ENCODE results near the gene HEXIM1.
"Not testable (repeated sequence)": the region's sequence is repeated elsewhere in the genome, so short reads cannot be mapped to it uniquely, and the experiment has no call there.

Gene HEXIM1

GRCh38 chr17:45120558-45120957 lies 27.7 kb upstream of the HEXIM1 start:
- no peak overlapping the region for H3K4me3 ChIP-seq (ENCODE audit: low read depth, low read length)
- TF ChIP-seq CTCF (IDR thresholded peaks at IDR 0.05; ENCODE audit: low read depth, low read length): no peak

GRCh38 chr17:45121055-45121454 lies 27.2 kb upstream of the HEXIM1 start:
- no peak overlapping the region for H3K4me3 ChIP-seq (ENCODE audit: low read depth, low read length)
- TF ChIP-seq CTCF (IDR thresholded peaks at IDR 0.05; ENCODE audit: low read depth, low read length): no peak

- no peak for TF ChIP-seq CTCF (IDR thresholded peaks at IDR 0.05; ENCODE audit: low read depth, low read length)
- no peak overlapping the region for H3K4me3 ChIP-seq (ENCODE audit: low read depth, low read length)
These were observed 25.1 kb upstream of the HEXIM1 start for GRCh38 chr17:45123076-45123770.

- TF ChIP-seq CTCF (IDR thresholded peaks at IDR 0.05; ENCODE audit: low read depth, low read length): no peak
- no peak overlapping the region for H3K4me3 ChIP-seq (ENCODE audit: low read depth, low read length)
These were observed 24.1 kb upstream of the HEXIM1 start for GRCh38 chr17:45123930-45124796.

GRCh38 chr17:45124797-45125122 lies 23.5 kb upstream of the HEXIM1 start:
- H3K4me3 ChIP-seq (ENCODE audit: low read depth, low read length): not testable (repeated sequence)

- no peak overlapping the region for H3K4me3 ChIP-seq (ENCODE audit: low read depth, low read length)
- no peak for TF ChIP-seq CTCF (IDR thresholded peaks at IDR 0.05; ENCODE audit: low read depth, low read length)
These were observed 22.8 kb upstream of the HEXIM1 start for GRCh38 chr17:45125509-45125908.

GRCh38 chr17:45127207-45127547 lies 21.1 kb upstream of the HEXIM1 start:
- TF ChIP-seq CTCF (IDR thresholded peaks at IDR 0.05; ENCODE audit: low read depth, low read length): no peak

More at GRCh38 chr17:45127207-45127547, 21.1 kb upstream of the HEXIM1 start:
- H3K4me3 ChIP-seq (ENCODE audit: low read depth, low read length): no peak overlapping the region

Data from WI38 (cell line).